Esophagus (tissue), 2 donors: ENCODE measurements around the gene CD7. TPM values are rescaled to one million over a fixed set of nuclear protein-coding genes. Genes with fewer than 3 reads are reported as not detected.

ENCODE experiments used
- H3K27ac ChIP-seq, 2 donors: one replicate each; pipeline ENCODE4 v1.5.1; 2013; ENCODE audit warnings: low read depth in 2 of 2, mild to moderate bottlenecking in 2 of 2, inconsistent platforms in 1 of 2, low read length in 1 of 2, moderate library complexity in 1 of 2
- H3K27me3 ChIP-seq, 2 donors: one replicate each; pipeline ENCODE4 v1.6.1; 2013; ENCODE audit warnings: low read length in 2 of 2, control low read depth in 1 of 2, mild to moderate bottlenecking in 1 of 2; ENCODE audit not compliant: insufficient read depth in 2 of 2, control insufficient read depth in 1 of 2
- H3K36me3 ChIP-seq, 2 donors: one replicate each; pipeline ENCODE4 v1.6.1; 2013; ENCODE audit warnings: low read length in 1 of 2; ENCODE audit not compliant: control insufficient read depth in 2 of 2, insufficient read depth in 2 of 2
- H3K4me1 ChIP-seq, 2 donors: one replicate each; pipeline ENCODE4 v1.6.1; 2013; ENCODE audit warnings: low read length in 1 of 2; ENCODE audit not compliant: control insufficient read depth in 2 of 2, insufficient read depth in 2 of 2
- H3K4me3 ChIP-seq, 2 donors: one replicate each; pipeline ENCODE4 v1.5.1; 2013; ENCODE audit warnings: low read length in 2 of 2, mild to moderate bottlenecking in 2 of 2, low read depth in 1 of 2, moderate library complexity in 1 of 2
- H3K9me3 ChIP-seq, 2 donors: one replicate each; pipeline ENCODE4 v1.6.1; 2013; ENCODE audit warnings: mild to moderate bottlenecking in 2 of 2, low read depth in 1 of 2, low read length in 1 of 2, moderate library complexity in 1 of 2; ENCODE audit not compliant: control insufficient read depth in 2 of 2, insufficient read depth in 1 of 2
- WGBS, 2 donors: extraction: QIAGEN DNeasy Blood & Tissue Kit; methylation state at CpG; one replicate each; pipeline ENCODE4 v1.1.7; 2013; 5-methylcytosine and 5-hydroxymethylcytosine counted together
- polyA plus RNA-seq, 2 donors: library from polyadenylated mRNA; stranded (reverse); fragments of 200-250 nt; gene quantifications; one replicate each; pipeline ENCODE4 v1.2.3, GENCODE V29; 2013
- donor health status: healthy with polysubstance abuse.
- donor health status: Bipolar disorder and iron deficiency.

The CD7 gene
- polyA plus RNA-seq, 2 donors, result 2.6 to 3.1 TPM

GRCh38 chr17:82334622-82335394 is 17.4 kb upstream of the CD7 start:
- Histone ChIP-seq H3K27me3 (no peaks in the 10 kb centered on the region), H3K4me3 (peak overlapping the region; percentile 32 to 43), H3K4me1 (peaks cover 6 to 40% of the 10 kb centered on the region in 2 donors), H3K9me3 (no peaks in the 10 kb centered on the region), H3K36me3 (no peaks in the 10 kb centered on the region), H3K27ac (peak overlapping the region; percentile 25 to 62)
- WGBS, 2 donors, result 16 to 18% methylated on average over 16 of the region's 16 CpGs

DNA sequence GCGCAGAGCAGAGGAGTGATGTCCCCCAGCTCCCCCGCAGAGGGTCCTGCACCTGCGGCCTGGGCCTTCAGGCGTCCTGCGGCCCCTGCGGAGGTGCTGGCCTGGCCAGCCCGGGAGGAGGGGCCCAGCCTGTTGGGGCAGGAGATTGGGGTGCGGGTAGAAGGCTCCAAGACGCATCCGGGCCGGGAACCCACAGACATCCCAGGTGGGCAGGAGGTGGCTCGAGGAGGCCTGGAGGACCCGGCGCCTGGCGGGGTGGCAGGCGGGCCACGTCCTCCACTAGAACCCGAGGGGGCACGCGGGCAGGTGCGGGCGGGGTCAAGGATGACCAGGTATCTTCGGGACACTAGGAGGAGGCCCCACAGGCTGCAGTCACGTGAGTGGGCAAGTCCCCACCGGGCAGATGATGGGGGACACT is 16.8 kb upstream of the CD7 start:
- 36 to 39% methylated on average over 25 of the region's 25 CpGs for WGBS, 2 donors

GRCh38 chr17:82333279-82334171 is 16.1 kb upstream of the CD7 start, which contains the start of gene SECTM1:
TSS of gene SECTM1 (minus strand) at chr17:82333766. CDS start at chr17:82327240, 6,526 bp downstream.
- no peaks in the 10 kb centered on the region for H3K36me3 ChIP-seq
- H3K4me1 ChIP-seq, result peaks cover 6 to 35% of the 10 kb centered on the region in 2 donors
- H3K9me3 ChIP-seq, result no peaks in the 10 kb centered on the region
- no peaks in the 10 kb centered on the region for H3K27me3 ChIP-seq
- H3K4me3 ChIP-seq, result peak within 1 kb of the TSS; percentile 47 to 55
- H3K27ac ChIP-seq, result peak within 1 kb of the TSS; percentile 47 to 62
- 2% methylated on average over 74 to 90 of the region's 90 CpGs for WGBS, 2 donors

More for the DNA sequence above, 16.8 kb upstream of the CD7 start:
- Histone ChIP-seq H3K27ac (peak overlapping the region; percentile 33 to 62), H3K9me3 (no peaks in the 10 kb centered on the region), H3K4me1 (peaks cover 6 to 37% of the 10 kb centered on the region in 2 donors), H3K4me3 (peak overlapping the region; percentile 32 to 55), H3K27me3 (no peaks in the 10 kb centered on the region), H3K36me3 (no peaks in the 10 kb centered on the region)

DNA sequence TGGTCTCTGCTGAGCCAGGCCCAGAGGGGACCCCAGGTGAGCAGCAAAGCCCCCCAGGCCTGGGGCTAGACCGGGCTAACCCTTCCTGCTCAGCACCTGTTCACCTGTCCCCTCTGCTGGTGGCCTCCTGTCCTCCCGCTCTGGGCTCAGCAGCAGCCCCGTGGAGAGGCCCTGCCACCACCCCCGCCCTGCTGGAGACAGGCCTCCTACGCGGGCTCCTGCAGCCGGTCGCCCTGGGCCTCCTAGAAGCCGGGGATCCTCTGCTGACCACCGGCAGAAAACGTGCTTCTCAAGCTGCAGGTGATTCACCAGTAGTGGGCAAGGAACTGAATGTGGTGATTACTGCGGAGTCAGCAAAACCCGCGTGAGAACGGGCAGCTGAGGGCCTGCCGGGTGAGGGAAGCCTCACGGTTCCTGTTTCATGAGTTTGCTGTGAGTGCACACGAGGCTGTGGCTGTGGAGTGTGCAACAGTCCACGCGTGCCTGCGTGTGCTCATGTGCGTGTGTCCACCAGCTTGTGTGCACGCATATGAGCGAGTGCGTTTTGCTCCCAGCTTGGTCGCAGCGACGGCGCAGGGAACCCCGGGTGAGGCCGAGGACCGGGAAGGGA is 15.4 kb upstream of the CD7 start:
- Histone ChIP-seq H3K4me1 (peaks cover 6 to 42% of the 10 kb centered on the region in 2 donors), H3K27ac (peak overlapping the region; percentile 47), H3K36me3 (no peaks in the 10 kb centered on the region)

DNA sequence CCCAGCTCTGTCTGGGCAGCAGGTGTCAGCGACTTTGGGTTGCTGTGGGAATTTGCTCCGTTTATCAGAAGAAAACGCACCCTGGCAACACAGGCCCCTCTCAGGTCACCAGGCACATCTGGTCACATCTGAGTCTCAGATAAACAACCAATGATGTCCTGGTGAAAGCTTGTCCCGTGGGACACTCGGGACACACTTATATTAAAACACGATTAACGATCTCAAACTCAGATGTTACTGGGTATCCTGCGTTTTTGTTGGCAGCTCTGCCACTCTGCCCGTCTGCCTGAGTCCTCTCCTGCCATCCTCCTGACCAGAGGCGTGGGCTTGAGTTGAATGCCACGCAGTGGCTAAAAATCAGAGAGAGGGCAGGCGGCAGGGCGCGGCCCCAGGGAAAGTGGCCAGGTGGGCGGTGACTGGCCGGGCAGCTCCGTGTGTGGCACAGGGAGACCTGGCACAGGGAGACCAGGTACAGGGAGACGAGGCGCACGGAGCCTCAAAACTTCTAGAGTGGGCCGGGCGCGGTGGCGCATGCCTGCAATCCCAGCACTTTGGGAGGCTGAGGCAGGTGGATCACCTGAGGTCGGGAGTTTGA is 14.0 kb upstream of the CD7 start:
- 62 to 73% methylated on average over 25 of the region's 25 CpGs for WGBS, 2 donors
- H3K4me3 ChIP-seq, result no peak overlapping the region
- H3K9me3 ChIP-seq, result no peaks in the 10 kb centered on the region
- peaks cover 6 to 42% of the 10 kb centered on the region in 2 donors for H3K4me1 ChIP-seq
- H3K27ac ChIP-seq, result no peak overlapping the region
- no peaks in the 10 kb centered on the region for H3K36me3 ChIP-seq
- no peaks in the 10 kb centered on the region for H3K27me3 ChIP-seq

More for the DNA sequence above, 15.4 kb upstream of the CD7 start:
- 10 to 19% methylated on average over 32 of the region's 32 CpGs for WGBS, 2 donors
- Histone ChIP-seq H3K27me3 (no peaks in the 10 kb centered on the region), H3K4me3 (peak overlapping the region; percentile 47 to 55), H3K9me3 (no peaks in the 10 kb centered on the region)

GRCh38 chr17:82330322-82331239 is 13.2 kb upstream of the CD7 start:
- Histone ChIP-seq H3K4me3 (no peak overlapping the region), H3K27me3 (no peaks in the 10 kb centered on the region), H3K36me3 (no peaks in the 10 kb centered on the region), H3K9me3 (no peaks in the 10 kb centered on the region), H3K4me1 (peaks cover 6 to 43% of the 10 kb centered on the region in 2 donors), H3K27ac (no peak overlapping the region)
- 34 to 52% methylated on average over 28 of the region's 28 CpGs for WGBS, 2 donors

- no peak overlapping the region for H3K27ac ChIP-seq
- H3K27me3 ChIP-seq, result no peaks in the 10 kb centered on the region
These were observed 12.4 kb upstream of the CD7 start for GRCh38 chr17:82329683-82330321.

GRCh38 chr17:82328994-82329507 is 11.6 kb upstream of the CD7 start:
- H3K27me3 ChIP-seq, result no peaks in the 10 kb centered on the region
- no peaks in the 10 kb centered on the region for H3K9me3 ChIP-seq
- H3K36me3 ChIP-seq, result no peaks in the 10 kb centered on the region
- H3K4me1 ChIP-seq, result peaks cover 6 to 39% of the 10 kb centered on the region in 2 donors
- no peak overlapping the region for H3K4me3 ChIP-seq
- H3K27ac ChIP-seq, result no peak overlapping the region
- 81 to 93% methylated on average over 15 of the region's 15 CpGs for WGBS, 2 donors

More at GRCh38 chr17:82329683-82330321, 12.4 kb upstream of the CD7 start:
- Histone ChIP-seq H3K9me3 (no peaks in the 10 kb centered on the region), H3K4me1 (peaks cover 6 to 43% of the 10 kb centered on the region in 2 donors), H3K4me3 (no peak overlapping the region), H3K36me3 (no peaks in the 10 kb centered on the region)
- 79 to 85% methylated on average over 19 of the region's 19 CpGs for WGBS, 2 donors
